Cardiac muscle cell (in vitro differentiated cells and primary cell): ENCODE measurements around the gene FNDC5. TPM values are rescaled to one million over a fixed set of nuclear protein-coding genes. Genes with fewer than 3 reads are reported as not detected.

Experiments
- DNase-seq, 2 donors: peaks; one replicate each; pipeline versions ENCODE4 v3.0.0 to v3.0.0-alpha.2; 2010 to 2017; ENCODE audit warnings: low read depth in 1 of 2, low spot score in 1 of 2
- H3K27ac ChIP-seq: fragments of 200-600 bp; sonication (generic); 2 replicates; pipeline ENCODE4 v1.5.1; 2016
- H3K27me3 ChIP-seq: fragments of 200-600 bp; sonication (generic); 2 replicates; pipeline ENCODE4 v1.6.0; 2016; ENCODE audit warnings: control low read depth
- H3K36me3 ChIP-seq: fragments of 200-600 bp; sonication (generic); 2 replicates; pipeline ENCODE4 v1.5.1; 2016; ENCODE audit warnings: control low read depth
- H3K4me1 ChIP-seq: fragments of 200-600 bp; sonication (generic); 2 replicates; pipeline ENCODE4 v1.8.1; 2017; ENCODE audit warnings: low read depth, mild to moderate bottlenecking, mixed run types
- H3K4me3 ChIP-seq: fragments of 200-600 bp; sonication (generic); 2 replicates; pipeline ENCODE4 v1.5.1; 2016; ENCODE audit warnings: mild to moderate bottlenecking
- H3K9me3 ChIP-seq: fragments of 200-600 bp; sonication (generic); 2 replicates; pipeline ENCODE4 v1.5.1; 2017; ENCODE audit warnings: low read depth, mild to moderate bottlenecking, control low read depth
- CTCF ChIP-seq: IDR thresholded peaks from 2 replicates; pipeline ENCODE4 v1.5.1; 2012; ENCODE audit warnings: low read depth, mild to moderate bottlenecking, low read length
- polyA plus RNA-seq: library from polyadenylated mRNA; unstranded; fragments of >200 nt; fragmentation: Nextera tagmentation; extraction: Ambion mirVana; gene quantifications from 2 replicates; pipeline ENCODE4 v1.2.1, GENCODE V29; 2016
- total RNA-seq: library from RNA; depleted of rRNA; stranded (reverse); fragments of >200 nt; gene quantifications from 2 replicates; pipeline ENCODE4 v1.2.3, GENCODE V29; 2016

Gene FNDC5
- total and polyA plus RNA-seq, 2 experiments from 2014 or later, result 34.2 to 37.4 TPM

GRCh38 chr1:32816676-32817158 lies 54.0 kb downstream of the FNDC5 start:
- Histone ChIP-seq H3K27me3 (no peaks in the 10 kb centered on the region), H3K36me3 (no peaks in the 10 kb centered on the region), H3K4me1 (peaks cover 37% of the 10 kb centered on the region), H3K9me3 (no peaks in the 10 kb centered on the region), H3K27ac (peak overlapping the region; percentile 91), H3K4me3 (peak overlapping the region; percentile 80)
- DNase-seq, result peak; percentile 45 to 55
- TF ChIP-seq CTCF, result no peak

- Histone ChIP-seq H3K4me3 (no peak overlapping the region), H3K27me3 (no peaks in the 10 kb centered on the region), H3K27ac (no peak overlapping the region), H3K4me1 (peaks cover 56% of the 10 kb centered on the region), H3K36me3 (peaks cover 6% of the 10 kb centered on the region), H3K9me3 (no peaks in the 10 kb centered on the region)
- peak in 1 of 2 donors; percentile 52 for DNase-seq
- TF ChIP-seq CTCF, result no peak
These were observed 56.6 kb downstream of the FNDC5 start for GRCh38 chr1:32813941-32814739.

Other genes starting within 250 kb of the FNDC5 start
- gene ZBTB8OS, start 220.4 kb downstream of the FNDC5 start, total RNA-seq, result 31.7 and 37.1 TPM in 2 replicates
- gene ZBTB8OS, start 220.4 kb downstream of the FNDC5 start, polyA plus RNA-seq, result 52.0 and 66.8 TPM in 2 replicates
- 275 and 279 TPM in 2 replicates for gene RBBP4, start 219.7 kb downstream of the FNDC5 start, total RNA-seq
- gene RBBP4, start 219.7 kb downstream of the FNDC5 start, polyA plus RNA-seq, result 336 and 405 TPM in 2 replicates
- gene SYNC, start 168.1 kb downstream of the FNDC5 start, total RNA-seq, result 2.5 and 4.5 TPM in 2 replicates
- gene SYNC, start 168.1 kb downstream of the FNDC5 start, polyA plus RNA-seq, result 1.2 and 1.6 TPM in 2 replicates
- 77.9 and 80.3 TPM in 2 replicates for gene YARS1, start 53.6 kb downstream of the FNDC5 start, total RNA-seq
- 125 and 167 TPM in 2 replicates for gene YARS1, start 53.6 kb downstream of the FNDC5 start, polyA plus RNA-seq
- gene S100PBP, start 53.3 kb downstream of the FNDC5 start, total RNA-seq, result 23.0 and 40.5 TPM in 2 replicates
- gene S100PBP, start 53.3 kb downstream of the FNDC5 start, polyA plus RNA-seq, result 30.5 and 37.4 TPM in 2 replicates
- gene HPCA, start 15.6 kb upstream of the FNDC5 start, total RNA-seq, result 3.7 TPM in 1 of 2 replicates, not detected in the other
- gene HPCA, start 15.6 kb upstream of the FNDC5 start, polyA plus RNA-seq, result 1.6 TPM in 1 of 2 replicates, not detected in the other
- gene TMEM54, start 30.5 kb upstream of the FNDC5 start, total RNA-seq, result 30.3 and 61.6 TPM in 2 replicates
- gene TMEM54, start 30.5 kb upstream of the FNDC5 start, polyA plus RNA-seq, result 17.1 and 41.4 TPM in 2 replicates
- 15.8 and 28.5 TPM in 2 replicates for gene RNF19B, start 93.9 kb upstream of the FNDC5 start, total RNA-seq
- gene RNF19B, start 93.9 kb upstream of the FNDC5 start, polyA plus RNA-seq, result 16.2 and 17.8 TPM in 2 replicates
- 201 and 263 TPM in 2 replicates for gene AK2, start 166.0 kb upstream of the FNDC5 start, total RNA-seq
- 264 and 281 TPM in 2 replicates for gene AK2, start 166.0 kb upstream of the FNDC5 start, polyA plus RNA-seq
- gene AZIN2, start 210.2 kb upstream of the FNDC5 start, total RNA-seq, result 7.7 and 9.7 TPM in 2 replicates
- gene AZIN2, start 210.2 kb upstream of the FNDC5 start, polyA plus RNA-seq, result 13.4 and 18.6 TPM in 2 replicates